Right cardiac atrium (tissue), 5 donors: ENCODE data around the gene RTP1. TPM values are rescaled to one million over a fixed set of nuclear protein-coding genes. Genes with fewer than 3 reads are reported as not detected.
A peak's percentile ranks its signal among the peaks of the same experiment; 100 is the strongest.
"Not testable (repeated sequence)": the region's sequence is repeated elsewhere in the genome, so short reads cannot be mapped to it uniquely, and the experiment has no call there.

Source experiments
- ATAC-seq, 2 donors: fragments of 200-7000 bp; cut with Tn5 transposase; one replicate each; pipeline versions ENCODE4 v1.8.0 to v1.9.1; 2020; ENCODE audit warnings: moderate library complexity in 2 of 2, mild to moderate bottlenecking in 1 of 2
- DNase-seq, 3 donors: peaks; one replicate each; pipeline ENCODE4 v3.0.0-alpha.2; 2020
- H3K27ac ChIP-seq: one replicate; pipeline ENCODE4 v1.5.1; 2013; ENCODE audit warnings: mild to moderate bottlenecking, low read length, control low read depth, moderate library complexity
- H3K27me3 ChIP-seq: one replicate; pipeline ENCODE4 v1.6.1; 2013; ENCODE audit not compliant: control insufficient read depth, insufficient read depth
- H3K4me1 ChIP-seq: one replicate; pipeline ENCODE4 v1.6.1; 2013; ENCODE audit warnings: low read length; ENCODE audit not compliant: control insufficient read depth, insufficient read depth
- H3K4me3 ChIP-seq: one replicate; pipeline ENCODE4 v1.5.1; 2013; ENCODE audit warnings: low read length, control low read depth
- H3K9me3 ChIP-seq: one replicate; pipeline ENCODE4 v1.6.1; 2013; ENCODE audit warnings: low read length; ENCODE audit not compliant: control insufficient read depth
- WGBS: extraction: QIAGEN DNeasy Blood & Tissue Kit; methylation state at CpG from one replicate; pipeline ENCODE4 v1.1.7; 2013; 5-methylcytosine and 5-hydroxymethylcytosine counted together
- intact Hi-C, 4 donors: fragments of 100-400 bp; cut with DNase I; formaldehyde crosslinking; loops; one replicate each; pipeline versions ENCODE4 v1.11.0 to v1.14.0; 2022 to 2023
- polyA plus RNA-seq: library from polyadenylated mRNA; stranded (reverse); fragments of 200-250 nt; gene quantifications from one replicate; pipeline ENCODE4 v1.2.3, GENCODE V29; 2013
- total RNA-seq, 4 donors: library from RNA; stranded (reverse); fragmentation: NEBNext Ultra II Directional; extraction: Animal tissue kit (Norgen Biotek cat#: 25700); gene quantifications; one replicate each; pipeline ENCODE4 v1.2.1, GENCODE V29; 2021
- donor health status: healthy with polysubstance abuse.
- donor health status: DM: no; HTN: yes; CAD: no.
- donor health status: DM: no; HTN: no; CAD: no.
- donor health status: DM: no; HTN: yes; CAD: no; lungs with severe emphysema.
- donor health status: DM: yes; HTN: yes; CAD: no.

The RTP1 gene
- total and polyA plus RNA-seq, 5 donors: not detected

DNA sequence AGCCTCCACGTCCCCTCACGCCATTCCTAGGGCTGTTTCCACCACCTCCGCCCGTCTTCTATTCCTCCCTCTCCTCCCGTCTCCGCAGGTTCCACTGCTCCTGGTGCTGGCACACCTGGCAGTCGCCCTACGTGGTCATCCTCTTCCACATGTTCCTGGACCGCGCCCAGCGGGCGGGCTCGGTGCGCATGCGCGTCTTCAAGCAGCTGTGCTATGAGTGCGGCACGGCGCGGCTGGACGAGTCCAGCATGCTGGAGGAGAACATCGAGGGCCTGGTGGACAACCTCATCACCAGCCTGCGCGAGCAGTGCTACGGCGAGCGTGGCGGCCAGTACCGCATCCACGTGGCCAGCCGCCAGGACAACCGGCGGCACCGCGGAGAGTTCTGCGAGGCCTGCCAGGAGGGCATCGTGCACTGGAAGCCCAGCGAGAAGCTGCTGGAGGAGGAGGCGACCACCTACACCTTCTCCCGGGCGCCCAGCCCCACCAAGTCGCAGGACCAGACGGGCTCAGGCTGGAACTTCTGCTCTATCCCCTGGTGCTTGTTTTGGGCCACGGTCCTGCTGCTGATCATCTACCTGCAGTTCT is 2.3 kb downstream of the RTP1 start:
- H3K4me1 ChIP-seq, H3K4me3 ChIP-seq, H3K27me3 ChIP-seq, H3K9me3 ChIP-seq, intact Hi-C loops, ATAC-seq, H3K27ac ChIP-seq, DNase-seq: not testable (repeated sequence)
- WGBS: 97% methylated on average over 40 of the region's 44 CpGs

- intact Hi-C loops: no loop called here
- DNase-seq: no peak
- Histone ChIP-seq H3K27ac (no peak overlapping the region), H3K27me3 (no peaks in the 10 kb centered on the region), H3K9me3 (no peaks in the 10 kb centered on the region), H3K4me1 (no peaks in the 10 kb centered on the region), H3K4me3 (no peak overlapping the region)
- no peak for ATAC-seq
- 64% methylated on average over 2 of the region's 2 CpGs for WGBS
Observed at GRCh38 chr3:187205683-187206082, 8.4 kb downstream of the RTP1 start.

GRCh38 chr3:187207062-187207461 is 9.8 kb downstream of the RTP1 start:
- no peak overlapping the region for H3K27ac ChIP-seq
- H3K4me1 ChIP-seq: no peaks in the 10 kb centered on the region
- no peak for DNase-seq
- 72% methylated on average over 2 of the region's 2 CpGs for WGBS
- no peaks in the 10 kb centered on the region for H3K9me3 ChIP-seq
- no peak overlapping the region for H3K4me3 ChIP-seq
- no peaks in the 10 kb centered on the region for H3K27me3 ChIP-seq
- no peak for ATAC-seq
- intact Hi-C loops: no loop called here

DNA sequence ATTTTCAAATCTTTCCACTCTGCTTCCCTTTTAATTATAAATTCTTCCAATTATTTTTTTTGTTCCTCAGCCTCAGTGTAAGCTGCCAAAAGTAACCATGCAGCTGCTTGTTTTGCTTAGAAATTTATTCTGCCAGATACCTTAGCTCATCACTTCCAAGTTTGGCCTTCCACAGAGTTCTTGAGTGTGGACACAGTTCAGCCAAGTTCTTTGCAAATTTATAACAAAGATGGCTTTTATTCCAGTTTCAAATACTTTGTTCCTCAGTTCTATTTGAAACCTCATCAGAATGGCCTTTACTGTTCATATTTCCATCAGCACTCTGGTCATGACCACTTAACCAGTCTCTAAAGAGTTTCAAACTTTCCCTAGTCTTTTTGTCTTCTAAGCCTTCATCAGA is 10.3 kb downstream of the RTP1 start:
- Histone ChIP-seq H3K27me3 (no peaks in the 10 kb centered on the region), H3K4me1 (peaks cover 2% of the 10 kb centered on the region), H3K27ac (no peak overlapping the region), H3K4me3 (no peak overlapping the region), H3K9me3 (no peaks in the 10 kb centered on the region)
- intact Hi-C loops: no loop called here
- peak in 1 of 2 donors; percentile 31 for ATAC-seq
- no peak for DNase-seq

DNA sequence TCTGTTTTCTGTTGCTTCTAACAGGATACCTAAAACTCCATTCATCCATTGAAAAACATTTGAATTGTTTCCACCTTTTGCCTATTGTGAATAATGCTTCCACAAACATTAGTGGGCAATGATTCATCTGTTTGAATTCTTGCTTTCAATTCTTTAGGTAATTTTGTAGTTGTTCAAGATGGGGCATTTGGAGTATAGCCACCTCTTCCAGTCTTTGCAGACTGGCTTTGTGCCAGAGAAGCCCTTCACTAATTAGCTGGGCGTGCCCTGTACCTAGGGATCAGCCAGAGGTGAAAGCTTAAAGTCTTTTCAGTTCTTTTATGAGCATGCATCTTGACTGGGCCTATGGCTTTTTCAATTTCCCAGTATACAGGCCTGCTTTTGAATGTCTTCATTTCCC is 10.9 kb downstream of the RTP1 start:
- no peak overlapping the region for H3K4me3 ChIP-seq
- H3K9me3 ChIP-seq: no peaks in the 10 kb centered on the region
- ATAC-seq: no peak
- peaks cover 7% of the 10 kb centered on the region for H3K4me1 ChIP-seq
- no peak overlapping the region for H3K27ac ChIP-seq
- DNase-seq: no peak
- no peaks in the 10 kb centered on the region for H3K27me3 ChIP-seq
- intact Hi-C loops: no loop called here
- WGBS: 77% methylated on average over 1 of the region's 1 CpG

GRCh38 chr3:187209491-187209890 is 12.2 kb downstream of the RTP1 start:
- Histone ChIP-seq H3K27ac (no peak overlapping the region), H3K4me3 (no peak overlapping the region), H3K4me1 (peaks cover 7% of the 10 kb centered on the region), H3K9me3 (no peaks in the 10 kb centered on the region), H3K27me3 (no peaks in the 10 kb centered on the region)
- ATAC-seq (no peak), DNase-seq (no peak)
- intact Hi-C loops: no loop called here

DNA sequence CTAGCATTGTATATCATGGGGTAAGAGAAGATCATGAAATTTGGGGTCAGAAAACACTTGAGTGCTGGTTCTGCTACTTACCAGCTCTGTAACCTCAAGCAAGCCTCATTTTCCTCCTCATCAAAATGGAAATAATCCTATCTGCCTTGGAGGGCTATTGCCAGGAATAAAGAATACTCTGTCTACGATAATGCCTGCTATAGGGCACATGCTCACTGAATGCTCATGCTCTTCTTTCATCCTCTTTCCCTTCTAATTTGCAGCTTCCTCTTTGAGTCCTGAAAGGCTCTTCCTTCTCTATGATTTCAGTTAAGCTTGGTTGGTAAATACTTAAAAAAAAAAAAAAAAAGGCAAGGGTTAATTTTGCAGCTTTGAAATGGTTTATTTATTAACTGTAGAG is 12.8 kb downstream of the RTP1 start:
- 48% methylated on average over 1 of the region's 1 CpG for WGBS
- peaks cover 7% of the 10 kb centered on the region for H3K4me1 ChIP-seq
- H3K9me3 ChIP-seq: no peaks in the 10 kb centered on the region
- H3K27me3 ChIP-seq: no peaks in the 10 kb centered on the region
- intact Hi-C loops: no loop called here
- ATAC-seq (no peak), DNase-seq (no peak)
- H3K27ac ChIP-seq: no peak overlapping the region
- H3K4me3 ChIP-seq: no peak overlapping the region

GRCh38 chr3:187210545-187211327 is 13.4 kb downstream of the RTP1 start:
- H3K9me3 ChIP-seq: no peaks in the 10 kb centered on the region
- H3K4me3 ChIP-seq: no peak overlapping the region
- intact Hi-C loops: no loop called here
- 42% methylated on average over 6 of the region's 6 CpGs for WGBS
- no peak overlapping the region for H3K27ac ChIP-seq
- peaks cover 7% of the 10 kb centered on the region for H3K4me1 ChIP-seq
- DNase-seq (no peak), ATAC-seq (peak; percentile 60 to 63)
- no peaks in the 10 kb centered on the region for H3K27me3 ChIP-seq

DNA sequence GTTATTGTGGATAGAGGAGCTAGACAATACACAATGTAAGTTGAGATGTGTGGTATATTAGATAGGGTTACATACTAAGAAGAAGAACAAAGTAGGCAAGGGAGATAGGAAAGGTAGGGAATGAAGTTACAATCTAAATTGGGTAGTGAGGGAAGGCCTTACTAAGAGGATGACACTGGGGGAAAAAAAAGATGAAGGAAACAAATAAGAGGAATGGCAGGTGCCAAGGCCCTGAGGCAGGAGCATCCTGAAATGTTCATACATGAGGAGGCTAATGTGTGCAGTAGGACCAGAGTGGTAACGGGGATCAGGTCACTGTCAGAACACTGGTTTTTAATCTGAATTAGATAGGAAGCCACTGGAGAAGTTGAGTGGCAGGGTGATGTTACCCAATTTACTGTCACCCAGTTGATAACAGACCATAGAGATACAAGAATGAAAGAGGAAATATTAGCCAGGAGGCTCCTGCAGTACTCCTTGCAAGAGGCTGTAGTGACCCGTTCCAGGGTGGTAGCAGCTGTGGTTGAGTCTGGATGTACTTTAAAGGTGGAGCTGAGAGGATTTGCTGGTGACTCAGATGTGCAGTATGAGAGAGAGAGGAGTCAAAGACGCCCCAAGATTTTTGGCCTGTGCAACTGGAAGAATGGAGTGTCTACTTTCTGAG is 14.4 kb downstream of the RTP1 start:
- peaks cover 7% of the 10 kb centered on the region for H3K4me1 ChIP-seq

GRCh38 chr3:187212196-187212545 is 14.9 kb downstream of the RTP1 start:
- Histone ChIP-seq H3K4me3 (no peak overlapping the region), H3K27ac (peak overlapping the region; percentile 74), H3K4me1 (peaks cover 7% of the 10 kb centered on the region), H3K9me3 (no peaks in the 10 kb centered on the region), H3K27me3 (no peaks in the 10 kb centered on the region)
- DNase-seq (no peak), ATAC-seq (peak in 1 of 2 donors; percentile 8)
- intact Hi-C loops: no loop called here
- 84% methylated on average over 3 of the region's 3 CpGs for WGBS

More for the DNA sequence above, 14.4 kb downstream of the RTP1 start:
- WGBS: 63% methylated on average over 3 of the region's 3 CpGs
- H3K27me3 ChIP-seq: no peaks in the 10 kb centered on the region
- H3K27ac ChIP-seq: peak overlapping the region; percentile 74
- no peaks in the 10 kb centered on the region for H3K9me3 ChIP-seq
- no peak overlapping the region for H3K4me3 ChIP-seq
- peak in 1 of 2 donors; percentile 48 for ATAC-seq
- no peak for DNase-seq
- intact Hi-C loops: no loop called here

DNA sequence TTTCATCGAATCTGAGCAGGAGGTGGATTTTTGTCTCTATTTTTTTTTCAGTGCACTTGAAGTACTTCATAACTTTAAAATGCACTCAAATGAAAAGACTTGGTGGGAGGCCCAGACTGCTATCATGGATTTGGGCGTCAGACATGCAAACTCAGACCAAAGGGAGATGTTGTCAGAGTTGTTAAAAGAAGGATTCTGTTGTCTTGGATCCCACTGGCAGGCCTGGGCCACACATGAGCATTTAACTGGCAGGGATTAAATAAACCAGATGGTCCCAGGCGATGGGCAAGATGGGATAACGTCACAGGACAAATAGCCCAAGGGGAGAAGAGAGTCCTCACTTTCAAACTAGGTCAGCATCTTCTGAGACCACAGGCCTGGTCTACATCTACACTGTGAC is 15.4 kb downstream of the RTP1 start:
- ATAC-seq: peak; percentile 74 to 82
- intact Hi-C loops: no loop called here

More for the DNA sequence above, 15.4 kb downstream of the RTP1 start:
- Histone ChIP-seq H3K4me1 (peaks cover 7% of the 10 kb centered on the region), H3K27ac (peak overlapping the region; percentile 74), H3K27me3 (no peaks in the 10 kb centered on the region), H3K4me3 (no peak overlapping the region), H3K9me3 (no peaks in the 10 kb centered on the region)
- WGBS: 46% methylated on average over 4 of the region's 4 CpGs
- DNase-seq: peak; percentile 57 to 82 (median 70)
